Progenitor cell of endocrine pancreas (in vitro differentiated cells): Measurements from ENCODE around the gene PROX2. TPM values are rescaled to one million over a fixed set of nuclear protein-coding genes. Genes with fewer than 3 reads are reported as not detected.

Source experiments
- DNase-seq: peaks from one replicate; pipeline ENCODE4 v3.0.0; 2021; ENCODE audit warnings: low spot score; ENCODE audit not compliant: unreplicated experiment
- H3K27ac Mint-ChIP-seq: 2 replicates; pipeline ENCODE4 v1.8.0; 2021; ENCODE audit warnings: mild to moderate bottlenecking, moderate library complexity, mixed read lengths
- H3K27me3 Mint-ChIP-seq: 2 replicates; pipeline ENCODE4 v1.8.0; 2021; ENCODE audit warnings: mixed read lengths
- H3K36me3 Mint-ChIP-seq: 2 replicates; pipeline ENCODE4 v1.8.0; 2022; ENCODE audit warnings: mixed read lengths; ENCODE audit not compliant: insufficient read depth
- H3K4me1 Mint-ChIP-seq: 2 replicates; pipeline ENCODE4 v1.8.0; 2021; ENCODE audit warnings: low read depth, mixed read lengths
- H3K4me3 Mint-ChIP-seq: 2 replicates; pipeline ENCODE4 v1.8.0; 2021; ENCODE audit warnings: low read depth, mild to moderate bottlenecking, moderate library complexity, mixed read lengths
- H3K9me3 Mint-ChIP-seq: 2 replicates; pipeline ENCODE4 v1.8.0; 2021; ENCODE audit warnings: low read depth, mixed read lengths
- CTCF ChIP-seq: fragments of 200-600 bp; sonication (generic); IDR thresholded peaks from one replicate; pipeline ENCODE4 v1.5.0; 2021; ENCODE audit warnings: antibody characterized with exemption, mild to moderate bottlenecking; ENCODE audit not compliant: unreplicated experiment
- total RNA-seq: library from RNA; stranded (reverse); gene quantifications from 2 replicates; pipeline ENCODE4 v1.2.1, GENCODE V29; 2021

PROX2 gene
- total RNA-seq, 1 donor from 2014 or later: not detected

DNA sequence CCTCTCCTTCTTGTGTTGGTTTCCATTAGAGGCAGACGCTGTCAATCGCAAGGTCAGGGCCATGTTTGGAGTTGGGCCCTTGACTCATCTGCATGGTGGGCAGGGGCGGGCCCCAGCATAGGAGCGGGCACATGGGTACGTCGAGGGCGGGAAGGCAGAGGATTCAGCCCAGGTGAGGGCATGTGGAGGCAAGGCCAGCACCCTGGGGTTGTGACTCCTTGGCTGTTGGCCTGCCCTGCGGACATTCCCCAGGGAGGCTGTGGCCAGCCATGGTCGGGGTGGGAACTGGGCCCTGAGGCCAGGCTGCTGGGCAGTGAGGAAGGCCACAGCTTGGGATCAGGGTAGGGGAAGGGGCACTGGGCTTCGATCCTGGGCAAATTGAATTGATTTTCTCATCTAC is 36.9 kb upstream of the PROX2 start:
- Mint-ChIP-seq H3K27ac (no peak overlapping the region), H3K36me3 (no peaks in the 10 kb centered on the region), H3K4me3 (no peak overlapping the region), H3K9me3 (no peaks in the 10 kb centered on the region), H3K27me3 (peaks cover 44% of the 10 kb centered on the region), H3K4me1 (peaks cover 3% of the 10 kb centered on the region)
- TF ChIP-seq CTCF: no peak
- no peak for DNase-seq

- Mint-ChIP-seq H3K27me3 (peaks cover 37% of the 10 kb centered on the region), H3K4me3 (no peak overlapping the region), H3K27ac (no peak overlapping the region), H3K4me1 (peaks cover 3% of the 10 kb centered on the region), H3K36me3 (no peaks in the 10 kb centered on the region), H3K9me3 (no peaks in the 10 kb centered on the region)
- no peak for TF ChIP-seq CTCF
- DNase-seq: no peak
Observed at GRCh38 chr14:74912111-74912510, 36.2 kb upstream of the PROX2 start.

- Mint-ChIP-seq H3K9me3 (no peaks in the 10 kb centered on the region), H3K4me3 (no peak overlapping the region), H3K36me3 (no peaks in the 10 kb centered on the region), H3K27me3 (peaks cover 33% of the 10 kb centered on the region), H3K27ac (no peak overlapping the region), H3K4me1 (peaks cover 3% of the 10 kb centered on the region)
- DNase-seq: no peak
- no peak for TF ChIP-seq CTCF
Observed at GRCh38 chr14:74911704-74912103, 35.8 kb upstream of the PROX2 start.

DNA sequence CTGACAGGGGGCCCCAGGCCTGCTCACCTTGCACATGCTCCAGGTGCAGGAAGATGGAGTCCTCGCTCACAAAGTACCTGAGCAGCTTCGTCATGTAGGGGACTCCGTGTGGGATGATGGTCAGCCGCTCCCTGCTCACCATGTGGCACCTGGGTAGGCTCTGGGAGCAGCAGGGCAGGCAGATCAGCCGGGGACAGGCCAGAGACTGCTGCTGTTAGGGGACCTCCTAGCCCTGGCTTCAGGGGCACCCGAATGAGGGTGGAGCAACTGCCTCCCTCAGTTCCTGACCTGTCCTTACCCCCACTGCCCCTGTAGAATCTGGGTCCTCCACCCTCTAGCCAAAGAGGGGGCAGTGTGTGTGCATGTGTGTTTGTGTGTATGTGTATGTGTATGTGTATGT is 35.3 kb upstream of the PROX2 start:
- Mint-ChIP-seq H3K27ac (no peak overlapping the region), H3K27me3 (peaks cover 28% of the 10 kb centered on the region), H3K4me3 (no peak overlapping the region), H3K9me3 (no peaks in the 10 kb centered on the region), H3K36me3 (no peaks in the 10 kb centered on the region), H3K4me1 (peaks cover 3% of the 10 kb centered on the region)
- DNase-seq: no peak
- TF ChIP-seq CTCF: no peak

DNA sequence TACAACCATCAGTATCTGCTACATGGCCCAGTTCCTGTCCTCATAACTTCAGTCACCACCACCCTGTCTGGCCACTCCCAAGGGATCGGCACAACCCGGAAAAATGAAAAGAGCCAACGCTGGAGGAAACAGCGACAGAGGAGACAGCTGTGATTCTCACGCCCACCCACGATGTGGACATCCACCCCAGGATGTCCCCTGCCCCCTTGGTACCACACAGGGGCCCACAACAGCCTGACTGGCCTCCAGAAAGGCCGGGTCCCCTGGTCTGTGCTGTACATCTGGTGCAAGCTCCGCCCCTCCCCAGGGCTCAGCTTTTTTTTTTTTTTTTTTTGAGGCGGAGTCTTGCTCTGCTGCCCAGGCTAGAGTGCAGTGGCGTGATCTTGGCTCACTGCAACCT is 34.6 kb upstream of the PROX2 start:
- Mint-ChIP-seq H3K4me3 (no peak overlapping the region), H3K4me1 (peaks cover 3% of the 10 kb centered on the region), H3K27me3 (peaks cover 22% of the 10 kb centered on the region), H3K36me3 (no peaks in the 10 kb centered on the region), H3K27ac (no peak overlapping the region), H3K9me3 (no peaks in the 10 kb centered on the region)
- DNase-seq: no peak
- no peak for TF ChIP-seq CTCF
